ENCODE data around the gene SF3A2. TPM values are rescaled to one million over a fixed set of nuclear protein-coding genes. Genes with fewer than 3 reads are reported as not detected.
"Not testable (repeated sequence)": the region's sequence is repeated elsewhere in the genome, so short reads cannot be mapped to it uniquely, and the experiment has no call there.

Gene SF3A2
- total RNA-seq, 2 donors from 2014 or later: 15.5 to 30.1 TPM

- ATAC-seq: no peak
- TF ChIP-seq POLR2A (IDR thresholded peaks at IDR 0.05) (no peak), CTCF (IDR thresholded peaks at IDR 0.05) (peak in 1 of 7 experiments; percentile 3)
- Histone ChIP-seq H3K4me1 (no peaks in the 10 kb centered on the region), H3K9me3 (no peaks in the 10 kb centered on the region), H3K4me3 (no peak overlapping the region), H3K27ac (no peak overlapping the region), H3K27me3 (no peaks in the 10 kb centered on the region), H3K36me3 (replicated peaks in 1 of 2; ENCODE audit: insufficient read depth in 1 of 2, low read depth in 2 of 2) (peaks cover 6 to 7% of the 10 kb centered on the region in 2 donors)
- intact Hi-C loops (cut with DNase I): no loop called here
- DNase-seq: no peak
- 73 to 93% methylated on average over 2 to 9 of the region's 18 CpGs for WGBS, 2 donors
Observed at GRCh38 chr19:2199215-2199614, 37.4 kb upstream of the SF3A2 start.

- ATAC-seq (no peak), DNase-seq (no peak)
- intact Hi-C loops (cut with DNase I): no loop called here
- no peaks in the 10 kb centered on the region for H3K9me3 ChIP-seq
- no peak overlapping the region for H3K4me3 ChIP-seq
- no peak for TF ChIP-seq CTCF (IDR thresholded peaks at IDR 0.05)
- no peak for TF ChIP-seq POLR2A (IDR thresholded peaks at IDR 0.05)
- H3K27me3 ChIP-seq: no peaks in the 10 kb centered on the region
- no peak overlapping the region for H3K27ac ChIP-seq
- WGBS, 2 donors: 92 to 96% methylated on average over 22 to 30 of the region's 37 CpGs
- H3K36me3 ChIP-seq (replicated peaks in 1 of 2; ENCODE audit: insufficient read depth in 1 of 2, low read depth in 2 of 2): peaks cover under 1 to 7% of the 10 kb centered on the region in 2 donors
- no peaks in the 10 kb centered on the region for H3K4me1 ChIP-seq
Observed at GRCh38 chr19:2199861-2200623, 36.6 kb upstream of the SF3A2 start.

- H3K9me3 ChIP-seq; H3K4me1 ChIP-seq; H3K27ac ChIP-seq; ATAC-seq; intact Hi-C loops (cut with DNase I); H3K4me3 ChIP-seq; H3K36me3 ChIP-seq (replicated peaks in 1 of 2; ENCODE audit: insufficient read depth in 1 of 2, low read depth in 2 of 2); H3K27me3 ChIP-seq; DNase-seq: not testable (repeated sequence)
- WGBS, 2 donors: 94 to 97% methylated on average over 39 to 50 of the region's 50 CpGs
Observed at GRCh38 chr19:2200624-2201294, 35.9 kb upstream of the SF3A2 start.

- no peak for ATAC-seq
- intact Hi-C loops (cut with DNase I): no loop called here
- Histone ChIP-seq H3K27me3 (no peaks in the 10 kb centered on the region), H3K27ac (no peak overlapping the region), H3K36me3 (replicated peaks in 1 of 2; ENCODE audit: insufficient read depth in 1 of 2, low read depth in 2 of 2) (peaks cover 0 to 2% of the 10 kb centered on the region in 2 donors), H3K4me3 (no peak overlapping the region), H3K4me1 (no peaks in the 10 kb centered on the region), H3K9me3 (no peaks in the 10 kb centered on the region)
- DNase-seq: no peak
- 93 to 99% methylated on average over 16 to 21 of the region's 21 CpGs for WGBS, 2 donors
- TF ChIP-seq POLR2A (IDR thresholded peaks at IDR 0.05): no peak
Observed at GRCh38 chr19:2201473-2202148, 35.0 kb upstream of the SF3A2 start.

GRCh38 chr19:2202366-2202765 is 34.3 kb upstream of the SF3A2 start:
- no peak overlapping the region for H3K4me3 ChIP-seq
- DNase-seq: no peak
- intact Hi-C loops (cut with DNase I): no loop called here
- peaks cover 0 to 2% of the 10 kb centered on the region in 2 donors for H3K36me3 ChIP-seq (replicated peaks in 1 of 2; ENCODE audit: insufficient read depth in 1 of 2, low read depth in 2 of 2)
- H3K27me3 ChIP-seq: no peaks in the 10 kb centered on the region
- no peak for ATAC-seq
- WGBS, 2 donors: 90 to 94% methylated on average over 9 to 15 of the region's 15 CpGs
- H3K9me3 ChIP-seq: no peaks in the 10 kb centered on the region
- no peak overlapping the region for H3K27ac ChIP-seq
- TF ChIP-seq POLR2A (IDR thresholded peaks at IDR 0.05) (no peak), CTCF (IDR thresholded peaks at IDR 0.05) (no peak)
- no peaks in the 10 kb centered on the region for H3K4me1 ChIP-seq
